ENCODE measurements around the gene CAPG.
"Not testable (repeated sequence)": the region's sequence is repeated elsewhere in the genome, so short reads cannot be mapped to it uniquely, and the experiment has no call there.

The CAPG gene

DNA sequence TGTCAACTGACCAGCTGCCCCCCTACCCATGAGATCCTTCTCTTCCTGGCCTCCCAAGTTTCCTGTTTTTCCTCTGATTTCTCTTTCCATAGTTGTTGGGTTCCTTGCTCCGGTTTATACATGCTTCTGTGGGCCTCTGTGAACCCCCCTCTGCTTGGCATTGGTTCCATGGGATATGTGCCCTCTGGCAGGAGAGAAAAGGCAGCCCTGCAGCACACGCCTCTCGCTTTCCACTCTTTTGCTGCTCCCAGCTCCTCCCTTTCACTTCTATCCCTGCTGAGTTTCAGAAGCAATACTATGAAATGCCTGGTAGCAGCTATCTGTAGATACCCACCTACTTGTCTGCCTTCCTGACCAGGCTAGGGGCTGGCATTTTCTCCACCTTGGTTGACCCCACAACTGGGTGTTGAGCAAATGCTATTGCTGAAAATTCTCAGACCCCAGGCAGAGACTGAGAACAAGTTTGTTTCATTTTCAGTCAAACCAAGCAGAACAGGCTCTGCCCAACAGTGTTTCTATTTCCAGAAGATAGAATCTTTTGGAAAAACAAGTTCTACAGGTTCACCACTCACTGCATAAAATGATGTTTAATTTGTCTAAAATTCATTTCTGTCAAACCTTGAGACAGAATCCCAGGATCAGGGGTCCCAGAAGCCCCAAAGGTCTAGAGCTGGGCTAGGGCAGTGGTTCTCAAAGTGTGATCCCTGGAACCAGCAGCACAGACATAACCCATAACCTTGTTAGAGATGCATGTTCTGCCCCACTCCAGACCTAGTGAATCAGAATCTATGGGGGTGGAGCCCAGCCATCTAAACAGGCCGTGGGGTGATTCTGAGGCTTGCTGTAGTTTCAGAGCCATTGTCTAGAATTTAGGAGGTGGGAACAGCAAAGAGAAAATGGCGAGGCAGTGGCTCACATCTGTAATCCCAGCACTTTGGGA is 13.4 kb downstream of the CAPG start:
- FAIRE-seq: no peak

GRCh38 chr2:85395912-85396475 is 14.2 kb downstream of the CAPG start:
- FAIRE-seq: no peak

DNA sequence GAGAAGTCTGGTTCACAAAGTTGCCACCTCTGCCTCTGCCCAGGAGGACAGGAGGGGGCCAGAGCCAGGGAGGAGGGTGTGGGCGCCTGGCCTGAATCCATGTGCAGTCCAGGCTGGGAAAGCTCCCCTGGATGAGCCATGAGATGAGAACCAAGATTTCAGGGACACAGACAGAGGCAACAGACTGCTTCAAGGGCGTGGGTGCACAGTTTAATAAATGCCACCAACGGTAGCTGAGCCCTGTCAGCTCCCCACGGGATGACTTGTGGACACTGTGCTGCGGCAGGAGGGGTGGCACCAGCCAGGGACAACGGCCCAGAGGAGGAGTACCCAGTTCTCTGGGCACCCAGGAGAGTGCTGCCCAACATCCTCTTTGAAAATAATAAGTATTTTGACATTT is 15.2 kb downstream of the CAPG start:
- no peak for FAIRE-seq

GRCh38 chr2:85394261-85394681 is 15.9 kb downstream of the CAPG start:
- no peak for FAIRE-seq

GRCh38 chr2:85393836-85394235 is 16.3 kb downstream of the CAPG start:
- no peak for FAIRE-seq

DNA sequence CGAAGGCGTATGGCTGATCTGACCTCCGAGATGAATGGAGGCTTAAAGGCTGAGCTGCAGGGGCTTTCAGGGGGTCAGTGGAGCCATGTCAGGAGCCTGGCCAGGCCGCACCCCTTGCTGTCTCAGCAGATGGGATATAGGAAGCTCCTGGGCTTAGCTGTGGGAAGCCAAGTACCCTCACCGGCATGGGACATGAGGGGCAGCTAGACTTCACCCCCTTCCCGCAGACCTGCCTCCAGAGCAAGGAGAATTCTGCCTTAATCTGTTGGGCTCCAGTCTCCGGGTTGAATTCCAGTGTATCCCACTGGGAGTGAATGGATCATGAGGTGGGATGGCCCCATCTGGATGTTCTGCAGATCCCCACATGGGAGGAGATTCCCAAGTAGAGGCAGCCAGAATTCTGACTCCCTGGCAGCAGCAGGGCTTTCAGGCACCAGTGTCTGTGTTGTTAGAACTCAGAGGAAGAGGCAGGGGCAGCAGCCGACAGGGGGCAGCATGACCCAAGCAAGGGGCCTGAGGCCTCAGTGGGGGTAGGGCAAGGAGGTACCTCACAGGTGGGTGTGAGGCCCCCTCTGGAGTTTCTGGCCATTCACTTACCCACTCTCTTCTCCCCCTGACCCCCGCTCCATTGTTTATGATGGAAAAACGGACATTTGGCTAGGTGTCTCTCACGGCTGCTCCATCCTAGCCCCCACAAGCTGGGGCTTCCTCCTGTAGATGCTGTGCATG is 19.1 kb downstream of the CAPG start:
- FAIRE-seq: no peak

DNA sequence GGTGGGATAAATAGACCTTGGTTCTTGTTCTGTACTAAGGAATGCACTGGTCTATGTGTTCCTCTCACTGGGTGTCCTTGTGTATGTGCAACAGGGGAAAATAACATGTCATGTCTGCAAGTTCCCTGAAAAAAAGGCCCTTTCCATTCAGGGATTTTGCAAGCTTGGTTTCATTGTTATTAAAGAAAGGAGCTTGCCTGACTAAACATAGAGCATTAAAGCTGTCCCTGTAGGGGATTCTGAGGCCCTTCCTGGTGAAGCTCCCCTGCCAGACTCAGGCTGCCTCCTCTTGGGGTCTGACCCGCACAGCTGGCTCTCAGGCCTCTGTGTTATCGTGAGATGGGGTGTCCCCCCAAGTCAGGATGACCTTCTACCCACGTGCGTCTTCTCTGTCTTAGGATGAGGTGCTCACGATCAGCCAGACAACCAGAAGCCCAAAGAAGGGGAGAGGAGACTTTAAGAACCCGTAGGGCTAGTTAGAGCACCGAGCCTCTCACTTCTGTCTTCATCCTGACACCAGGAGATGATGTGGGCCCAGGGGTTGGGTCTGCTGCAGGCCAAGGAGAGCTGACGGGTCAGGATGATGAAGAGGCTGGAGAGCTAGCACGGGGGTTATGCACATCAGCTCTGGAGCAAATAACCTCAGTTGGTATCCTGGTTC is 21.2 kb downstream of the CAPG start:
- no peak for FAIRE-seq

DNA sequence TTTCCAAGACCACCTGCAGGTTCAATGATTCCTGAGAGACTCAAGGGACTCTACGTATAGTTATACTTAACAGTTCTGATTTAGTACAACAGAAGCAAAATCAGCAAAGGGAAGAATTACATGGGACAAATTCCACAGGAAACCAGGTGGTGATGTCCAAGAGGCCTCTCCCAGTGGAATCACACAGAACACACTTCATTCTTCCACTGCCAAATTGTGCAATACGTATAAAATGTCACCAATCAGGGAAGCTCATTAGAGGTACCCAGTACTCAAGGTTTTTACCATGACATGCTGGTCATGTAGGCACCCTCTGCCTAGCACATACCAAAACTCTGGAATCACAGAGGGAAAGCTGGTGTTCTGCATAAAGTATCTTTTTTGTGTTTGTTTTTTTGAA is 22.4 kb downstream of the CAPG start:
- no peak for FAIRE-seq

DNA sequence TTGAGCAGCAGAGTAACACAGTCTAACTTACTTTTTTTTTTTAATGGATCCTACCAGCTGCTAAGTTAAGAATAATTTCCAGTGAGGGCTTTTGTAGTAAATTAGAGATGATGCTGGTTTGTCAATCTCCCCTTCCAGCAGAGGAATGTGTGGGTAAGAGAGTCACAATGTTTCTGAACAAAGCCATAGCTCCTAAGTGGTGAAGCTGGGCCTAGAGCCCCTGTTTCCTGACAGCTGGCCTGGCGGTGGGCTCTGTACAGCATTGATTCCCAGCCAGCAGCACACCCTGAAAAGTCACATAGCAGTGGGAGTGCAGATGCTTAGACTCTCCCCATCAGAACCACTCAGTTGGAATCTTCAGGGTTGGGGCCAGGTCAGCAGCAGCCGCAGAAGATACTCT is 24.4 kb downstream of the CAPG start:
- no peak for FAIRE-seq

DNA sequence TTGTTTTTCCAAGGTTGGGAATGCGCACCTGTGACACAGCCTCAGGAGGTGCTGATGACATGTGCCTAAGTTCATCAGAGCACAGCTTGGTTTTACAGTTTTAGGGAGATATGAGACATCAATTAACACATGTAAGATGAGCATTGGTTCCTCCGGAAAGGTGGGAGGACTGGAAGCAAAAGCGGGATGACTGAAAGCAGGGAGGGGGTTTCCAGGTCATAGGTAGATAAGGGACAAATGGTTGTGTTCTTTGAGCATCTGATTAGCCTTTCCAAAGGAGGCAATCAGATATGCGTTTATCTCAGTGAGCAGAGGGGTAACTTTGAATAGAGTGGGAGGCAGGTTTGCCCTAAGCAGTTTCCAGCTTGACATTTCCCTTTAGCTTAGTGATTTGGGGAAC is 26.3 kb downstream of the CAPG start:
- no peak for FAIRE-seq

- FAIRE-seq: not testable (repeated sequence)
Measured at GRCh38 chr2:85383151-85383550, 27.0 kb downstream of the CAPG start.

- no peak for FAIRE-seq
Measured at GRCh38 chr2:85380048-85380447, 30.1 kb downstream of the CAPG start.

GRCh38 chr2:85378257-85378656 is 31.9 kb downstream of the CAPG start:
- FAIRE-seq: no peak

GRCh38 chr2:85377083-85377482 is 33.1 kb downstream of the CAPG start:
- FAIRE-seq: no peak

GRCh38 chr2:85376291-85377065 is 33.7 kb downstream of the CAPG start:
- no peak for FAIRE-seq

- FAIRE-seq: no peak
Measured at GRCh38 chr2:85371045-85371444, 39.1 kb downstream of the CAPG start.

GRCh38 chr2:85369500-85369899 is 40.7 kb downstream of the CAPG start:
- no peak for FAIRE-seq

- FAIRE-seq: no peak
Measured at GRCh38 chr2:85368921-85369320, 41.2 kb downstream of the CAPG start.

DNA sequence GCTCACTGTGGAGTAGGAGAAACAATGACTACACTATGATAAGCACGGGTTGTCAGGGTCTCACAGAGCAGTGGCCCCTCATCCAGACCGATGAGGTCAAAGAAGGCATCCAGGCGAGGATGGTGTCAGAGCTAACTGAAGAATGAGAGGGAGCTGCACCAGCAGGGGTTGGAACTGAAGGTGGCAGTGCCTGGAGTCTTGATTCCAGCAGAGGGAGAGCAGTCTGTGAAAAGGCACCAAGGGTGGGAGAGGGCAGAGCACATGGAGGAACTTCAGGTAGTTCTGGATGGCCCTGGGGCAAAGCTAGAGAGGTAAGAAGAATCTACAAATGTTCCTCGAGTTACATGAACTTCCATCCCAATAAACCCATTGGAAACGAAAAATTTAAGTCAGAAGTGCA is 43.0 kb downstream of the CAPG start:
- no peak for FAIRE-seq

DNA sequence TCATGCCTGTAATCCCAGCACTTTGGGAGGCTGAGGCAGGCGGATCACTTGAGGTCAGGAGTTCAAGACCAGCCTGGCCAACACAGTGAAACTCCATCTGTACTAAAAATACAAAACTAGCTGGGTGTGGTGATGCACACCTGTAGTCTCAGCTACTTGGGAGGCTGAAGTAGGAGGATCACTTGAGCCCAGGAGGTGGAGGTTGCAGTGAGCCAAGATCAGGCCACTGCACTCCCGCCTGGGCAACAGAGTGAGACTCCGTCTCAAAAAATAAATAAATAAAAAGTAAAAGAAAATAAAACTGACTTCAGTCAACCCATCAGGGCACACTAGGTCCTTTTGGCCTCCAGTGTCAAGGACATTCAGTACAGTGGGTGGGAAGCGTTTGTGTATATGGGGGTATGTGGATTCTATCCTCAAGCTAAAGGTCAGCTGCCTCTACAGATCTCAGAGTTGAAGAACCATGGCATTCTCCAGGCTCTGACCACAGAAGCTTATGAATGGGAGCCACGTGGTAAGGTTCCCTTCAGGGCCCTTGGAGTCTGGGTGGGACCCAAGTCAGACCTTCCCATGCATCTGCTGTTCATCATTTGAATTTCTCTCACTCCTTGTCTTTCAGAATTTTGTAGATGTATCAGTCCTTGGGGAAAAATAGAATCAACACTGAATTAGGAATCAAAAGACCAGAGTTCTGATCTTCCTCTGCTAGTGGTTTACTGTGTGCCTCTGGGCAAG is 47.3 kb downstream of the CAPG start:
- not testable (repeated sequence) for FAIRE-seq

GRCh38 chr2:85357736-85358135 is 52.4 kb downstream of the CAPG start:
- FAIRE-seq: no peak

DNA sequence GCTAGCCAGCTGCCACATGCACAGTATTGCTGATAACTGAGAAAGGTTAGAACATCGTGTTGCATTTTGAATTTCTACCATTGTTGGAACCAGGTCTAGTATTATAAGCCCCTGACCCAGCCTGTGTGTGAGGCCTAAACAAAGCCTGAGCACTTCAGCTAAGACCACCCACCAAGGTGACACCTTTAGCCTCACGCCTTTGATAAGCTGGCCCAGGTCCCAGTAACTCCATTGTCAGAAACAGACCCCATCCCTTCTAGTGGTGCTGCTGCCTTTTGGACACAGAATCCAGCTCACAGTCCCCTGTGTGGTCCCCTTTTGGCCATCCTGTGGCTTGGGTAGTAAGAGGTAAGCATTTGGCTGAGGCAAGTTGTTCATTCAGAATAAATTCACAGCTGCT is 54.0 kb downstream of the CAPG start:
- FAIRE-seq: no peak
